Tibial nerve (tissue), 4 donors: ENCODE measurements around the gene DIAPH1. TPM values are rescaled to one million over a fixed set of nuclear protein-coding genes. Genes with fewer than 3 reads are reported as not detected.
A peak's percentile ranks its signal among the peaks of the same experiment; 100 is the strongest.

Experiments used
- DNase-seq, 2 donors: peaks; one replicate each; pipeline ENCODE4 v3.0.0-alpha.2; 2019; ENCODE audit warnings: low spot score in 2 of 2
- H3K27ac ChIP-seq, 4 donors: fragments of 200-600 bp; sonication (generic) in 3 of 4; one replicate each; pipeline ENCODE4 v1.5.1; 2017 to 2019; ENCODE audit warnings: mild to moderate bottlenecking in 1 of 4
- H3K27me3 ChIP-seq, 2 donors: fragments of 200-600 bp; sonication (generic) in 1 of 2; one replicate each; pipeline versions ENCODE4 v1.5.1 to v1.6.0; 2017 to 2019
- H3K36me3 ChIP-seq, 3 donors: fragments of 200-600 bp; sonication (generic); one replicate each; pipeline ENCODE4 v1.5.1; 2018 to 2019
- H3K4me1 ChIP-seq, 4 donors: fragments of 200-600 bp; sonication (generic) in 3 of 4; one replicate each; pipeline ENCODE4 v1.5.1; 2017 to 2019
- H3K4me3 ChIP-seq, 4 donors: fragments of 200-600 bp; sonication (generic) in 3 of 4; one replicate each; pipeline ENCODE4 v1.5.1; 2017 to 2019; ENCODE audit warnings: mild to moderate bottlenecking in 1 of 4, moderate library complexity in 1 of 4
- H3K9me3 ChIP-seq, 4 donors: fragments of 200-600 bp; sonication (generic) in 3 of 4; one replicate each; pipeline ENCODE4 v1.5.1; 2017 to 2019
- CTCF ChIP-seq, 5 experiments: fragments of 200-600 bp in 3 of 5; fragments of 450-650 bp in 2 of 5; sonication (generic) in 3 of 5; IDR thresholded peaks; one replicate each; pipeline ENCODE4 v1.5.1; 2016 to 2019; ENCODE audit warnings: antibody characterized with exemption in 5 of 5, mild to moderate bottlenecking in 3 of 5, moderate library complexity in 2 of 5
- EP300 ChIP-seq, 2 donors: sonication (generic); formaldehyde crosslinking; IDR thresholded peaks; one replicate each; pipeline ENCODE4 v1.6.1; 2017; ENCODE audit warnings: antibody characterized with exemption in 2 of 2, mild to moderate bottlenecking in 1 of 2
- POLR2A ChIP-seq, 2 donors: fragments of 450-650 bp; IDR thresholded peaks; one replicate each; pipeline ENCODE4 v1.6.1; 2017; ENCODE audit warnings: antibody characterized with exemption in 2 of 2, mild to moderate bottlenecking in 2 of 2, moderate library complexity in 2 of 2
- WGBS, 2 donors: methylation state at CpG; one replicate each; pipeline ENCODE4 v1.1.5; 2018; 5-methylcytosine and 5-hydroxymethylcytosine counted together
- total RNA-seq, 4 donors: library from RNA; depleted of rRNA; stranded (reverse); fragments of >200 nt; gene quantifications; one replicate each; pipeline ENCODE4 v1.1.0, GENCODE V29; 2016

The DIAPH1 gene
- total RNA-seq, 4 donors from 2014 or later: 59.4 to 102 (median 64.0) TPM

GRCh38 chr5:141511771-141512325 lies 107.0 kb downstream of the DIAPH1 start:
- no peaks in the 10 kb centered on the region for H3K9me3 ChIP-seq
- H3K4me1 ChIP-seq: peaks cover 0 to 84% (median 54%) of the 10 kb centered on the region in 4 donors
- peak overlapping the region in 3 of 4 donors; percentile 64 to 81 (median 79) for H3K27ac ChIP-seq
- H3K27me3 ChIP-seq: no peaks in the 10 kb centered on the region
- no peak overlapping the region for H3K4me3 ChIP-seq
- TF ChIP-seq POLR2A (IDR thresholded peaks at IDR 0.05) (no peak), EP300 (IDR thresholded peaks at IDR 0.05) (no peak), CTCF (IDR thresholded peaks at IDR 0.05) (no peak)
- 50 to 69% methylated on average over 3 to 4 of the region's 4 CpGs for WGBS, 2 donors
- DNase-seq: no peak
- H3K36me3 ChIP-seq: peaks cover 0 to 31% (median 0%) of the 10 kb centered on the region in 3 donors

GRCh38 chr5:141510850-141511601 lies 107.8 kb downstream of the DIAPH1 start:
- Histone ChIP-seq H3K36me3 (peaks cover 0 to 29% (median 0%) of the 10 kb centered on the region in 3 donors), H3K9me3 (no peaks in the 10 kb centered on the region), H3K27me3 (no peaks in the 10 kb centered on the region), H3K4me1 (peaks cover 0 to 82% (median 53%) of the 10 kb centered on the region in 4 donors), H3K27ac (no peak overlapping the region), H3K4me3 (no peak overlapping the region)
- 96 to 99% methylated on average over 14 of the region's 14 CpGs for WGBS, 2 donors
- no peak for TF ChIP-seq POLR2A (IDR thresholded peaks at IDR 0.05)
- TF ChIP-seq CTCF (IDR thresholded peaks at IDR 0.05): no peak
- no peak for TF ChIP-seq EP300 (IDR thresholded peaks at IDR 0.05)
- no peak for DNase-seq

- whole genome bisulfite sequencing, 2 donors: 88 to 89% methylated on average over 9 of the region's 9 CpGs
- Histone ChIP-seq H3K36me3 (peaks cover 0 to 35% (median 0%) of the 10 kb centered on the region in 3 donors), H3K9me3 (no peaks in the 10 kb centered on the region), H3K27ac (peak overlapping the region in 2 of 4 donors; percentile 92 to 95), H3K27me3 (no peaks in the 10 kb centered on the region), H3K4me3 (no peak overlapping the region), H3K4me1 (peaks cover 0 to 76% (median 48%) of the 10 kb centered on the region in 4 donors)
- no peak for TF ChIP-seq CTCF (IDR thresholded peaks at IDR 0.05)
- TF ChIP-seq EP300 (IDR thresholded peaks at IDR 0.05): no peak
- no peak for TF ChIP-seq POLR2A (IDR thresholded peaks at IDR 0.05)
- no peak for DNase-seq
Measured at GRCh38 chr5:141510160-141510559, 108.6 kb downstream of the DIAPH1 start.

GRCh38 chr5:141508798-141509611 lies 109.8 kb downstream of the DIAPH1 start:
- Histone ChIP-seq H3K4me3 (peak overlapping the region in 3 of 4 donors; percentile 10 to 46 (median 40)), H3K27me3 (no peaks in the 10 kb centered on the region), H3K36me3 (peaks cover 0 to 41% (median 0%) of the 10 kb centered on the region in 3 donors), H3K9me3 (no peaks in the 10 kb centered on the region), H3K27ac (peak overlapping the region; percentile 50 to 95 (median 78)), H3K4me1 (peaks cover 0 to 65% (median 37%) of the 10 kb centered on the region in 4 donors)
- DNase-seq: peak in 1 of 2 donors; percentile 67
- TF ChIP-seq EP300 (IDR thresholded peaks at IDR 0.05) (peak in 1 of 2 donors; percentile 76), CTCF (IDR thresholded peaks at IDR 0.05) (no peak)
- 18 to 25% methylated on average over 22 of the region's 23 CpGs for WGBS, 2 donors
